SK-N-SH (cell line): ENCODE measurements around the gene TBC1D1. TPM values are rescaled to one million over a fixed set of nuclear protein-coding genes. Genes with fewer than 3 reads are reported as not detected.

ENCODE experiments used
- CTCF ChIA-PET: fragments of 300-600, 350-600 bp; formaldehyde crosslinking; extraction: SDS; loops from one replicate; lab custom pipeline; 2021; lab: Yijun Ruan, JAX
- POLR2A ChIA-PET: fragments of 350-600 bp; sonication (Branson Sonifier 250); formaldehyde crosslinking; extraction: SDS; loops from one replicate; lab custom pipeline; 2020; ENCODE audit warnings: antibody characterized with exemption, inconsistent platforms; lab: Yijun Ruan, JAX
- DNase-seq: peaks from one replicate; pipeline ENCODE4 v3.0.0; 2012
- H2AFZ ChIP-seq: fragments of 200-600 bp; sonication (generic); 2 replicates; pipeline ENCODE4 v1.8.1; 2016; ENCODE audit warnings: antibody characterized with exemption, mild to moderate bottlenecking, low read depth
- H3F3A ChIP-seq: fragments of 200-600 bp; sonication (generic); replicated peaks from 2 replicates; pipeline ENCODE3; 2016; ENCODE audit warnings: antibody characterized with exemption, mild to moderate bottlenecking; ENCODE audit not compliant: insufficient read depth
- H3K27ac ChIP-seq, 2 experiments: fragments of 200-500 bp in 1 of 2; fragments of 200-600 bp in 1 of 2; sonication (Bioruptor generic) in 1 of 2; sonication (generic), shearing (Covaris generic) in 1 of 2; 2 replicates each; pipeline versions ENCODE4 v1.5.1 to v1.6.1; 2014 to 2016; ENCODE audit warnings: low read depth in 2 of 2, inconsistent platforms in 1 of 2, low read length in 1 of 2, mild to moderate bottlenecking in 1 of 2, mixed read lengths in 1 of 2
- H3K27me3 ChIP-seq: fragments of 200-600 bp; sonication (generic), shearing (Covaris generic); 2 replicates; pipeline ENCODE4 v1.6.1; 2016; ENCODE audit warnings: mixed run types; ENCODE audit not compliant: insufficient read depth
- H3K36me3 ChIP-seq, 2 experiments: fragments of 200-500 bp in 1 of 2; fragments of 200-600 bp in 1 of 2; sonication (Bioruptor generic) in 1 of 2; sonication (generic) in 1 of 2; replicated peaks in 1 of 2; 2 replicates each; pipeline versions ENCODE3 to v1.5.1; 2014 to 2016; ENCODE audit warnings: low read length in 1 of 2, mild to moderate bottlenecking in 1 of 2; ENCODE audit not compliant: insufficient read depth in 2 of 2, control insufficient read depth in 1 of 2
- H3K4me1 ChIP-seq, 2 experiments: fragments of 200-500 bp in 1 of 2; fragments of 200-600 bp in 1 of 2; sonication (Bioruptor generic) in 1 of 2; sonication (generic), shearing (Covaris generic) in 1 of 2; 2 replicates each; pipeline versions ENCODE4 v1.5.1 to v1.6.1; 2014 to 2016; ENCODE audit warnings: low read depth in 1 of 2, low read length in 1 of 2, mixed run types in 1 of 2; ENCODE audit not compliant: insufficient read depth in 2 of 2, control insufficient read depth in 1 of 2
- H3K4me2 ChIP-seq: fragments of 200-600 bp; sonication (generic), shearing (Covaris generic); 2 replicates; pipeline ENCODE4 v1.6.1; 2017; ENCODE audit warnings: mixed run types
- H3K4me3 ChIP-seq, 2 experiments: fragments of 200-500 bp in 1 of 2; fragments of 200-600 bp in 1 of 2; sonication (Bioruptor generic) in 1 of 2; sonication (generic), shearing (Covaris generic) in 1 of 2; 2 replicates each; pipeline versions ENCODE4 v1.5.1 to v1.8.1; 2014 to 2016; ENCODE audit warnings: low read depth in 2 of 2, inconsistent platforms in 1 of 2, low read length in 1 of 2, mild to moderate bottlenecking in 1 of 2, mixed read lengths in 1 of 2, moderate library complexity in 1 of 2
- H3K79me2 ChIP-seq: fragments of 200-600 bp; sonication (generic); 2 replicates; pipeline ENCODE4 v1.8.1; 2017; ENCODE audit warnings: mild to moderate bottlenecking; ENCODE audit not compliant: insufficient read depth
- H3K9ac ChIP-seq: fragments of 200-600 bp; sonication (generic); 2 replicates; pipeline ENCODE4 v1.6.1; 2017; ENCODE audit warnings: mixed run types
- H3K9me2 ChIP-seq: fragments of 200-600 bp; sonication (generic); 2 replicates; pipeline ENCODE4 v1.6.1; 2017; ENCODE audit warnings: mixed run types
- H3K9me3 ChIP-seq: fragments of 200-600 bp; sonication (generic); 2 replicates; pipeline ENCODE4 v1.6.1; 2017; ENCODE audit warnings: mixed run types, mild to moderate bottlenecking, moderate library complexity
- H4K20me1 ChIP-seq: fragments of 200-600 bp; sonication (generic); 2 replicates; pipeline ENCODE4 v1.6.1; 2017; ENCODE audit warnings: mild to moderate bottlenecking, mixed run types; ENCODE audit not compliant: insufficient read depth
- CHD2 ChIP-seq: fragments of 150-350 bp; IDR thresholded peaks from 2 replicates; pipeline ENCODE4 v1.6.1; 2018; ENCODE audit warnings: low read length; ENCODE audit not compliant: partially characterized antibody
- EP300 ChIP-seq, 2 experiments: IDR thresholded peaks; 2 replicates each; pipeline versions ENCODE4 v1.4.0 to v1.6.1; 2012; ENCODE audit warnings: borderline replicate concordance in 1 of 2, low read depth in 1 of 2, low read length in 1 of 2
- FOSL2 ChIP-seq: IDR thresholded peaks from 2 replicates; pipeline ENCODE4 v1.4.0; 2012; ENCODE audit warnings: low read depth, mild to moderate bottlenecking, moderate library complexity, borderline replicate concordance
- FOXJ3 ChIP-seq: sonication (generic); formaldehyde crosslinking; IDR thresholded peaks from 2 replicates; pipeline ENCODE4 v1.5.1; 2020; ENCODE audit warnings: mild to moderate bottlenecking, missing genetic modification reagents
- FOXM1 ChIP-seq: IDR thresholded peaks from 2 replicates; pipeline ENCODE4 v1.4.0; 2012; ENCODE audit warnings: low read depth, mild to moderate bottlenecking
- GABPA ChIP-seq: IDR thresholded peaks from 2 replicates; pipeline ENCODE4 v1.4.0; 2012; ENCODE audit warnings: low read depth, mild to moderate bottlenecking
- GATA2 ChIP-seq: sonication (generic); formaldehyde crosslinking; IDR thresholded peaks from 2 replicates; pipeline ENCODE4 v1.5.0; 2020; ENCODE audit warnings: mild to moderate bottlenecking, missing genetic modification reagents
- JUND ChIP-seq: IDR thresholded peaks from 2 replicates; pipeline ENCODE4 v1.4.0; 2012
- MEF2A ChIP-seq: IDR thresholded peaks from 2 replicates; pipeline ENCODE4 v1.4.0; 2012; ENCODE audit warnings: low read depth, borderline replicate concordance
- NFIC ChIP-seq: IDR thresholded peaks from 2 replicates; pipeline ENCODE4 v1.4.0; 2012; ENCODE audit warnings: borderline replicate concordance
- NRF1 ChIP-seq: IDR thresholded peaks from 2 replicates; pipeline ENCODE4 v1.6.1; 2012; ENCODE audit warnings: low read depth, mild to moderate bottlenecking, low read length
- RAD21 ChIP-seq: IDR thresholded peaks from 2 replicates; pipeline ENCODE4 v1.6.1; 2012; ENCODE audit warnings: mild to moderate bottlenecking, low read length
- RCOR1 ChIP-seq: fragments of 150-350 bp; IDR thresholded peaks from 2 replicates; pipeline ENCODE4 v1.6.1; 2017; ENCODE audit warnings: antibody characterized with exemption, low read length
- RFX5 ChIP-seq: IDR thresholded peaks from 2 replicates; pipeline ENCODE4 v1.6.1; 2012; ENCODE audit warnings: mild to moderate bottlenecking, improper control_type of control experiment, low read length
- RXRA ChIP-seq: IDR thresholded peaks from 2 replicates; pipeline ENCODE4 v1.4.0; 2012; ENCODE audit warnings: low read depth, mild to moderate bottlenecking, borderline replicate concordance
- SIN3A ChIP-seq: IDR thresholded peaks from 2 replicates; pipeline ENCODE4 v1.6.1; 2012; ENCODE audit warnings: low read depth, mild to moderate bottlenecking, low read length, moderate library complexity, borderline replicate concordance
- SMC3 ChIP-seq: IDR thresholded peaks from 2 replicates; pipeline ENCODE4 v1.6.1; 2012; ENCODE audit warnings: low read depth, low read length, improper control_type of control experiment
- TCF12 ChIP-seq: IDR thresholded peaks from 2 replicates; pipeline ENCODE4 v1.4.0; 2012
- TEAD4 ChIP-seq: IDR thresholded peaks from 2 replicates; pipeline ENCODE4 v1.4.0; 2012; ENCODE audit warnings: mild to moderate bottlenecking, borderline replicate concordance; ENCODE audit not compliant: insufficient read depth
- WGBS: methylation state at CpG from one replicate; pipeline ENCODE4 v1.1.6; 2017; ENCODE audit warnings: low lambda C conversion rate; 5-methylcytosine and 5-hydroxymethylcytosine counted together
- polyA plus RNA-seq, 3 experiments: library from polyadenylated mRNA; depleted of rRNA; stranded (reverse); fragments of >200 nt; gene quantifications; 2 replicates each; pipeline ENCODE4 v1.2.3, GENCODE V29; 2012
- TF ChIP-seq, protein P1 (sequence below): fragments of 150-350 bp; IDR thresholded peaks from 2 replicates; pipeline ENCODE4 v1.6.1; 2017; ENCODE audit warnings: antibody characterized with exemption, low read length, low read depth, borderline replicate concordance
- TF ChIP-seq, protein P2 (sequence below): fragments of 200-600 bp; sonication (generic); IDR thresholded peaks from 2 replicates; pipeline ENCODE4 v1.6.1; 2017; ENCODE audit warnings: antibody characterized with exemption, mild to moderate bottlenecking, moderate library complexity
- TF ChIP-seq, protein P3 (sequence below): IDR thresholded peaks from 2 replicates; pipeline ENCODE4 v1.6.1; 2012; ENCODE audit warnings: mild to moderate bottlenecking, low read depth, low read length, moderate library complexity
- TF ChIP-seq, protein P4 (sequence below): IDR thresholded peaks from 2 replicates; pipeline ENCODE4; 2012

Gene TBC1D1
- polyA plus RNA-seq, 1 of the 3 experiments (the other 2 are of a cell fraction) = 29.8 TPM

DNA sequence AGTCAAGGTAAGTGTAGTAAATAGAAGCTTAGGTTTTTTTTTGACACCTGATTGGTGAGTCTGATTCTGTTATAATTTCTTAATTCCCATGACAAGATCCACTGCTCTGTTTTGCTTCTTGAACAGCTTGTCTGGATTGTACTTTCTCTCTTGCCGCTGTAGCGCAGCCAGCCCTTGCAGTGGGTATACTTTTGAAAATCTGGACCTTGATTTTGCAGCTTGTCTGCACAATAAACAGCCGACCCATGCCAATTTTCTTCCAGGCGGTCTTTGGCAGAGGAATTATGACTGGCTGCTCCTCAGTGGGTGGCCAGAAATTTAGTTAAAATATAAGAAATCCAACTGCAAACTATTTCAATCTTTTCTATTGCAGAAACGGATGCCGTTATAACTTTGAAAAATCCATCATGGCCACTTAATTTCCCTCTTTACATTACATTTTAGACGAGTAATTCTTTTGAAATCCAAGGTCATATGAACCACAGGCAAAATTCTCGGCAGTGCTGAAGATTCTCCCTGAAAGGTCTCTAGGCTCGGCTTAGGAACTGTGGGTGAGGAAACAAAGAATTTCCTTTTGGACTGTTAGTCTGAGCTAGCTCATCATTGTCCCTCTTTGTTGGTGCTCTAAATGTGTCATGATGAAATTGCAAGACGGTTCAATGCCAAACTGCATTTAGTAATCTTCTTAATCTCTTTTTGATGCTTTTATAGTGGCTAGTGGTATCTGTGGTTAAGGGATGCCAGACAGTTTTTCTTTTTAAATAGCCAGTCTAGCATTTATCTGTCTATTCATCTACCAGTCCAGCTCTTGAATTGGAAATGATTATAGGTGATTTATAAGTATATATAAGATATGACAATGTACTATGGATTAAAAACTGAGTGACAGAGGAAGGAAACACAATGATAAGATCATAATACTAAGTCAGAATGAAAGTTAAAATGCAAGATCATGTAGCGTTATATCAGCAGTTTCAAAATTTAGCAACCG lies 37.8 kb downstream of the TBC1D1 start (continued):
- TF ChIP-seq, protein P1, sequence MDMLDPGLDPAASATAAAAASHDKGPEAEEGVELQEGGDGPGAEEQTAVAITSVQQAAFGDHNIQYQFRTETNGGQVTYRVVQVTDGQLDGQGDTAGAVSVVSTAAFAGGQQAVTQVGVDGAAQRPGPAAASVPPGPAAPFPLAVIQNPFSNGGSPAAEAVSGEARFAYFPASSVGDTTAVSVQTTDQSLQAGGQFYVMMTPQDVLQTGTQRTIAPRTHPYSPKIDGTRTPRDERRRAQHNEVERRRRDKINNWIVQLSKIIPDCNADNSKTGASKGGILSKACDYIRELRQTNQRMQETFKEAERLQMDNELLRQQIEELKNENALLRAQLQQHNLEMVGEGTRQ = no peak
- TF ChIP-seq, protein P2, sequence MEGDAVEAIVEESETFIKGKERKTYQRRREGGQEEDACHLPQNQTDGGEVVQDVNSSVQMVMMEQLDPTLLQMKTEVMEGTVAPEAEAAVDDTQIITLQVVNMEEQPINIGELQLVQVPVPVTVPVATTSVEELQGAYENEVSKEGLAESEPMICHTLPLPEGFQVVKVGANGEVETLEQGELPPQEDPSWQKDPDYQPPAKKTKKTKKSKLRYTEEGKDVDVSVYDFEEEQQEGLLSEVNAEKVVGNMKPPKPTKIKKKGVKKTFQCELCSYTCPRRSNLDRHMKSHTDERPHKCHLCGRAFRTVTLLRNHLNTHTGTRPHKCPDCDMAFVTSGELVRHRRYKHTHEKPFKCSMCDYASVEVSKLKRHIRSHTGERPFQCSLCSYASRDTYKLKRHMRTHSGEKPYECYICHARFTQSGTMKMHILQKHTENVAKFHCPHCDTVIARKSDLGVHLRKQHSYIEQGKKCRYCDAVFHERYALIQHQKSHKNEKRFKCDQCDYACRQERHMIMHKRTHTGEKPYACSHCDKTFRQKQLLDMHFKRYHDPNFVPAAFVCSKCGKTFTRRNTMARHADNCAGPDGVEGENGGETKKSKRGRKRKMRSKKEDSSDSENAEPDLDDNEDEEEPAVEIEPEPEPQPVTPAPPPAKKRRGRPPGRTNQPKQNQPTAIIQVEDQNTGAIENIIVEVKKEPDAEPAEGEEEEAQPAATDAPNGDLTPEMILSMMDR = no peak
- no peak for TF ChIP-seq NRF1
- no peak for TF ChIP-seq RXRA
- TF ChIP-seq SIN3A = no peak
- TF ChIP-seq JUND = peak; percentile 34
- TF ChIP-seq GATA2 (CRISPR knock-in tag) = peak; percentile 13; the same call in 1 of the 2 replicates
- no peak for TF ChIP-seq RFX5
- TF ChIP-seq FOSL2 = no peak
- TF ChIP-seq NFIC = 0 out of 2 replicates have a peak, but pooled peaks have one; percentile 21

DNA sequence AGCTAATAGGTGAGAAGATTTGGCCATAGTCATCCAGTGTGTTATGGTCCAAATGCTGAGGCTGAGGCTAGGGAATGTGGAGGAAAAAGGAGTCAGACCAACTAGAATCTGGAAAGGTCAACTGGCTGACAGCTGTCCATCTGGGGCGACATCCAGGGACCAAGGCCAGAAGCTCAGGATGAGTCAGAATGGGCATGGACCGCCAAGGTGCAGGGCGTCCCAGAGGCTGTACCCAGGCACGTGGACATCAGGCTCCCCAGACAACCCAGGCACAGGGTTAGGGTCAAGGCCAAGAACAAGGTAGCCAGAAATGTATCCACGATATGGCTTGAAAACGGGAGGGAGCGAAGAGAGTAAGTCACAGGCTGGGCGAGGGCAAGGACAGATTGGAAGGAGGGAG lies 43.2 kb downstream of the TBC1D1 start:
- Histone ChIP-seq H3F3A (peaks cover 15% of the 10 kb centered on the region), H3K9me2 (no peaks in the 10 kb centered on the region), H3K27me3 (peaks cover 13% of the 10 kb centered on the region; the same call in 1 of the 2 replicates), H3K79me2 (no peaks in the 10 kb centered on the region), H3K9ac (no peak overlapping the region), H3K4me3 (no peak overlapping the region), H3K4me1 (peaks cover 3 to 9% of the 10 kb centered on the region in 2 experiments; a peak in 3 of 4 replicates), H3K9me3 (no peaks in the 10 kb centered on the region), H3K4me2 (no peak overlapping the region), H3K27ac (no peak overlapping the region), H4K20me1 (0 out of 2 replicates have a peak, but pooled peaks cover 3% of the 10 kb centered on the region), H2AFZ (no peak overlapping the region), H3K36me3 (no peaks in the 10 kb centered on the region)
- 69% methylated on average over 8 of the region's 8 CpGs for WGBS
- TF ChIP-seq, protein P1 = no peak
- no peak for TF ChIP-seq CHD2
- TF ChIP-seq GABPA = no peak
- TF ChIP-seq RAD21 = no peak
- TF ChIP-seq RCOR1 = no peak
- TF ChIP-seq TCF12 = no peak
- TF ChIP-seq JUND = no peak
- TF ChIP-seq TEAD4 = no peak
- TF ChIP-seq, protein P3, sequence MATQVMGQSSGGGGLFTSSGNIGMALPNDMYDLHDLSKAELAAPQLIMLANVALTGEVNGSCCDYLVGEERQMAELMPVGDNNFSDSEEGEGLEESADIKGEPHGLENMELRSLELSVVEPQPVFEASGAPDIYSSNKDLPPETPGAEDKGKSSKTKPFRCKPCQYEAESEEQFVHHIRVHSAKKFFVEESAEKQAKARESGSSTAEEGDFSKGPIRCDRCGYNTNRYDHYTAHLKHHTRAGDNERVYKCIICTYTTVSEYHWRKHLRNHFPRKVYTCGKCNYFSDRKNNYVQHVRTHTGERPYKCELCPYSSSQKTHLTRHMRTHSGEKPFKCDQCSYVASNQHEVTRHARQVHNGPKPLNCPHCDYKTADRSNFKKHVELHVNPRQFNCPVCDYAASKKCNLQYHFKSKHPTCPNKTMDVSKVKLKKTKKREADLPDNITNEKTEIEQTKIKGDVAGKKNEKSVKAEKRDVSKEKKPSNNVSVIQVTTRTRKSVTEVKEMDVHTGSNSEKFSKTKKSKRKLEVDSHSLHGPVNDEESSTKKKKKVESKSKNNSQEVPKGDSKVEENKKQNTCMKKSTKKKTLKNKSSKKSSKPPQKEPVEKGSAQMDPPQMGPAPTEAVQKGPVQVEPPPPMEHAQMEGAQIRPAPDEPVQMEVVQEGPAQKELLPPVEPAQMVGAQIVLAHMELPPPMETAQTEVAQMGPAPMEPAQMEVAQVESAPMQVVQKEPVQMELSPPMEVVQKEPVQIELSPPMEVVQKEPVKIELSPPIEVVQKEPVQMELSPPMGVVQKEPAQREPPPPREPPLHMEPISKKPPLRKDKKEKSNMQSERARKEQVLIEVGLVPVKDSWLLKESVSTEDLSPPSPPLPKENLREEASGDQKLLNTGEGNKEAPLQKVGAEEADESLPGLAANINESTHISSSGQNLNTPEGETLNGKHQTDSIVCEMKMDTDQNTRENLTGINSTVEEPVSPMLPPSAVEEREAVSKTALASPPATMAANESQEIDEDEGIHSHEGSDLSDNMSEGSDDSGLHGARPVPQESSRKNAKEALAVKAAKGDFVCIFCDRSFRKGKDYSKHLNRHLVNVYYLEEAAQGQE = no peak
- TF ChIP-seq EP300 (IDR thresholded peaks at IDR 0.05; ENCODE audit: borderline replicate concordance in 1 of 2, low read depth in 1 of 2, low read length in 1 of 2) = no peak
- no peak for TF ChIP-seq FOXJ3
- TF ChIP-seq, protein P4, sequence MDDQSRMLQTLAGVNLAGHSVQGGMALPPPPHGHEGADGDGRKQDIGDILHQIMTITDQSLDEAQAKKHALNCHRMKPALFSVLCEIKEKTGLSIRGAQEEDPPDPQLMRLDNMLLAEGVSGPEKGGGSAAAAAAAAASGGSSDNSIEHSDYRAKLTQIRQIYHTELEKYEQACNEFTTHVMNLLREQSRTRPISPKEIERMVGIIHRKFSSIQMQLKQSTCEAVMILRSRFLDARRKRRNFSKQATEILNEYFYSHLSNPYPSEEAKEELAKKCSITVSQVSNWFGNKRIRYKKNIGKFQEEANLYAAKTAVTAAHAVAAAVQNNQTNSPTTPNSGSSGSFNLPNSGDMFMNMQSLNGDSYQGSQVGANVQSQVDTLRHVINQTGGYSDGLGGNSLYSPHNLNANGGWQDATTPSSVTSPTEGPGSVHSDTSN = no peak
- TF ChIP-seq FOXM1 = no peak
- TF ChIP-seq MEF2A = no peak
- TF ChIP-seq SMC3 = no peak
- POLR2A ChIA-PET = no interaction called here
- no peak for DNase-seq
- CTCF ChIA-PET = no interaction called here
